NCI-H345 treated with DMSO at 0.1 percent for 48 hours (cell line): ENCODE results near the gene TFF1.
A peak's percentile ranks its signal among the peaks of the same experiment; 100 is the strongest.

ENCODE experiments used
- DNase-seq: peaks from one replicate; lab custom pipeline; 2025; ENCODE audit not compliant: unreplicated experiment; lab: John Stamatoyannopoulos, UW

TFF1 gene

DNA sequence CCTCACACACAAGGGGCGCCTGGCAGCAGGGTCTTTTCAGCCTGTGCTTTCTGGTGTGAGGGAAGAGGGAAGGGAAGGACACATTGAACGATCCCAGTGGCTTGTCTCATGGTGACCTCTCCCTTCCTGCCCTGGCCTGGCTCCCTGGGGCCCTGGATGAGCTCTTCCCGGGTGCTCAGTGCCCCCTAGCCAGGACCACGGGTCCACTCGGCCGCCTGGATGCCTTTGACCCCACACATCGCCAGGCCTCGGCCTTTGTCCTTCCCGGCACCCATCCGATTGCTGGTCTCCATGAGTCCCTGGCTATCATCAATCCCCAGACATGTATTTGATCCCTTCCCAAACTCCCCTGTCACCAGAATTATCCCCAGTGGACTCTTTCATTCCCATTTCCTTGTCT lies 45.1 kb downstream of the TFF1 start:
- DNase-seq, result no peak

DNA sequence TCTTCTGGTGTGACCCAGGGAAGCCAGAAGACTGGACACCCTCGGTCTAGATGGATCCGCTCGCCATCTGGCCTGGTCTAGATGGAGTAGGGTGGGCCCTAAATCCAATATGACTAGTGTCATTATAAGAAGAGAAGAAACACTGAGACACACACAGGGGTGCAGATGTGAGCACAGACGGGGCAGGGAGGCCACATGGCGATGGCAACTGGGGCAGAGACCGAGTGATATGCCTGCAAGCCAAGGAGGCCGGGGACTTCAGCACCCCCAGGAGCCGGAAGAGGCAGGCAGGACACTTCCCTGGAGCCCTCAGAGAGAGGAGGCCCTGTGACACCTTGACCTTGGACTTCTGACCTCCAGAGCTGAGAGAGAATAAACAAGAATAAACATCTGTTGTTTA lies 45.5 kb downstream of the TFF1 start:
- DNase-seq, result no peak

GRCh38 chr21:42319851-42320572 lies 46.3 kb downstream of the TFF1 start:
- no peak for DNase-seq

GRCh38 chr21:42319376-42319775 lies 47.0 kb downstream of the TFF1 start:
- DNase-seq, result no peak

GRCh38 chr21:42317826-42318746 lies 48.2 kb downstream of the TFF1 start:
- peak; percentile 60 for DNase-seq

GRCh38 chr21:42317341-42317741 lies 49.0 kb downstream of the TFF1 start:
- DNase-seq, result peak; percentile 96

- no peak for DNase-seq
Measured at GRCh38 chr21:42316891-42317290, 49.4 kb downstream of the TFF1 start.

GRCh38 chr21:42315296-42315891 lies 50.9 kb downstream of the TFF1 start, which contains the start of gene TFF3:
TSS of gene TFF3 (minus strand) at chr21:42315409. CDS start at chr21:42315374, 35 bp downstream.
- peak; percentile 99 for DNase-seq

- no peak for DNase-seq
Measured at GRCh38 chr21:42314616-42315295, 51.6 kb downstream of the TFF1 start.

- peak; percentile 80 for DNase-seq
Measured at GRCh38 chr21:42313501-42313969, 52.8 kb downstream of the TFF1 start.

- peak; percentile 68 for DNase-seq
Measured at GRCh38 chr21:42312626-42313104, 53.7 kb downstream of the TFF1 start.
